ENCODE measurements around the gene GRIN3B.

Gene GRIN3B

GRCh38 chr19:991932-992669 is 8.1 kb upstream of the GRIN3B start:
- no peak for DNase-seq

DNA sequence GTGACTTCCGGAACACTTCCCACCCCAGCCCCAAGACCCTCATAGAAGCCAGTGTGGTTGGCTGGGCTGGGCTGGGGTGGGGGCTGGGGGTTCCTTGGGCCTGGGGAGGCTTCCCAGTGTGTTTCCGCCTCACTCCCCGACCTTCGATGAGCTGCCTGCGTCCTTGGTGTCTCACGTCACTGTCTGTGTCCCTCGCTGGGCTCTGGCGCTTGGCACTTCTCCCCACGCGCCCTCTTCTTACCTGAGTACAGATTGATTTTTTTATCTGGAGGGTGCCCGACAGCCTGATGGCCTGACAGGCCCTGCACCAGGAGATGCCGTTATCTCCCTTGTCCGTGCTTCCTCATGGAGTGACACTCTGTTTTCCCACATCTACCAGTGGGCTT is 7.6 kb upstream of the GRIN3B start:
- DNase-seq = no peak

DNA sequence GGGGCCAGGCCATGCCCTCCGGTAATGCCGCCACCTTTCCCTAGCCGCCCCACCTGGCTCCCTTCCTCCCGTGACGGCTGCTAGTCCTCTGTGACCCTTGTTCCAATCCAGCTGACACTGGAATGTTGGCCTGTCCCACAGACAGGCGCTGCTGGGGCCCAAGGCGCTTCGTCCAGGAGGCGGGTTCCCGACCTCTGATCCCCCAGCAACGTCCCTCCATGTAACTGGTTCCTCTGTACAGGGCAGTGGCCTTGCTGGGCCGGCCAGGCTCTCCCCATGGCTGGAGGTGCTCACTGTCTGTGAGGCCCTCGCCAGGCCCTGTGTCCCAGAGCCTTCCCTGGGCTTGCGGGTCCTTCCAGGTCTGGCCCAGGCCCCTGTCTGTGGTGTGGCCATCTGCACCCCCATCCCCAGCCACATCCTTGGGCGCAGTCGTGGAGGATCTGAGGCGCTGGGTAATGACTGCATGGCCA is 6.8 kb upstream of the GRIN3B start:
- DNase-seq = no peak

GRCh38 chr19:993831-994393 is 6.3 kb upstream of the GRIN3B start:
- DNase-seq = no peak

- no peak for DNase-seq
Measured at GRCh38 chr19:994516-994915, 5.7 kb upstream of the GRIN3B start.

DNA sequence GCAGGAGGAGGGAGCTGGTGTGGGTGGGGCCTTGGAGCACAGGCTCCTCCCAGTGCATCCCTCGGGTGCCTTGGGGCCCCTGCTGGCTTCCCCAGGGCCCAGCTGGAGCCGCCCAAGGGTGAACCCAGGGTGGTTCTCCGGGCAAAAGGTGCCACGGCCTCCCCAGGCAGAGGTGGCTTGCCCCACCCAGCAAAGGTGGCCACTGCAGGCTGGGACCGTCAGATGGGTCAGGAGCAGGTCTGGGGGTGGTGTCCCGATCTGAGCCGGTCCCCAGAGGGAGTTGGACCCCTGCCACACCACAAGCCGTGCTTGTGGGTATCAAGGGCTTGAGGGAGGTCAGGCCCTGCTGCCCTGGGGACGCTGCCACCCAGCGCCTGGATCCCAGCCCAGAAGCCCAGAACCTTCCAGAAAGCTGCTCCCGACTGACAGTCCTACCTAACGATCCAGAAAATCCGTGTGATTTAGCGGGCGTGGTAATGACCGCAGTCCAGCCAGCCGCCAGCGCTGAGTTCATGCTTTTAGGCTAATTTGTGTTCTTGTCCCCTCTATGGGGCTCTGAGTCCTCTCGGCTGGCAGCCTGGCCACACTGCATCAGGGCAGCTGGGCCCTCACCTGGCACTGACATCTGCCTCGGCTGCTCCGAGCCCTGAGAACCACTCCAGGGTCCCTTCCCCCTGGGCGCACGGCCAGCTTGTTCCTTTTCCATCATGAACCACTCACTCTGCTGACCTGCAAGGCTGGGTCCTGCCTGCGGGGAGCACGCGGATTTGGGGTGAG is 5.0 kb upstream of the GRIN3B start:
- no peak for DNase-seq

- DNase-seq = no peak
Measured at GRCh38 chr19:996051-996838, 4.0 kb upstream of the GRIN3B start.

- no peak for DNase-seq
Measured at GRCh38 chr19:998064-998463, 2.2 kb upstream of the GRIN3B start.

DNA sequence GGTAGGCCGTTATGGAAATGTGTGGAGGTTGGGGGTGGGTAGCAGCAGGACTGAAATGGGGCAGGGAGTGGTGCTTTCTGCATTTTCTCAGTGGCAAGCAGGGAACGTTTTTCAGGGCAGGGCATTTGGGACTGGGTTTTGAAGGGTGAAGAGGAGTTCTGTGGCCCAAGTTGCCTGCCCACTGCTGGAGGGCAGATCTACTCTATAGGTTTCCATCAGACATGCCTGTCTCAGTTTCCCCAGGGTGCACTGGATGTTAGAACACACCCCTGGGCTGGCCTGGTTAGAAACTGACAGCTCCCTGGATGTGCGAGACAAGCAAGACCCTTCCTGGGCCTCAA is 870 bp upstream of the GRIN3B start:
- DNase-seq = no peak

DNA sequence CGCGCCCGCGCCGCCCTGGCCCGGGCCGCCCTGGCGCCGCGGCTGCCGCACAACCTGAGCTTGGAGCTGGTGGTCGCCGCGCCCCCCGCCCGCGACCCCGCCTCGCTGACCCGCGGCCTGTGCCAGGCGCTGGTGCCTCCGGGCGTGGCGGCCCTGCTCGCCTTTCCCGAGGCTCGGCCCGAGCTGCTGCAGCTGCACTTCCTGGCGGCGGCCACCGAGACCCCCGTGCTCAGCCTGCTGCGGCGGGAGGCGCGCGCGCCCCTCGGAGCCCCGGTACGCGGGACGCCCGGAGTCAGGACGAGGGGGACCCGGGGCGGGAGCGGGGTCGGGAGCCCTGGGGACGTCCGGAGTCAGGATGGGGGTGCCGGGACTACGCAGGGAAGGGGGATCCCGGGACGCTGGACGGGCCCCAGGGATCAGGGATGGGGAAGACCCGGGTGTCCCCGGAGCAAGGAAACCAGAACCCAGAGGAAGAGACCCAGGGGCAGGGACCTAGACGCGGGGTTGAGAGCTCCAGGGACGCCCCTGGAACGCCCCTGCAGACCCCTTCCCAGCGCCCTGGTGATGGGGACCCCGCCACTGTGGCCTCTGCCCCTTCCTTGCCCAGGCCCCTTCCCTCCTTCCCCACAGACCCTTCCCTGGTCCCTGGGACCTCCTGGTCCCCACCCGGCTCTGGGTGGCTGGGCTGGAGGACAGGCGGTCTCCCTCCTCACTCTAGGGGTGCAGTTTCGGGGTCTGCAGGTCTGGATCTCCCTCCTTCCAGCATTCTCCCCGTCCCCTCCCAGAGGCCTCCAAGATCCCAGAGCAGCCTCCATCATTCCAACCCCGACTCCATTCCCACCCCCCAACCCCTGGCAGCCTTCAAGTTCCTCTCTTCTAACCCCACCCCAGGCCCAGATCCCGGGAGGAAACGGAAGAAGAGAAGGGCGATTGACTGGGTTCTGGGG is 645 bp downstream of the GRIN3B start:
- no peak for DNase-seq

- no peak for DNase-seq
Measured at GRCh38 chr19:1001538-1002166, 1.4 kb downstream of the GRIN3B start.

DNA sequence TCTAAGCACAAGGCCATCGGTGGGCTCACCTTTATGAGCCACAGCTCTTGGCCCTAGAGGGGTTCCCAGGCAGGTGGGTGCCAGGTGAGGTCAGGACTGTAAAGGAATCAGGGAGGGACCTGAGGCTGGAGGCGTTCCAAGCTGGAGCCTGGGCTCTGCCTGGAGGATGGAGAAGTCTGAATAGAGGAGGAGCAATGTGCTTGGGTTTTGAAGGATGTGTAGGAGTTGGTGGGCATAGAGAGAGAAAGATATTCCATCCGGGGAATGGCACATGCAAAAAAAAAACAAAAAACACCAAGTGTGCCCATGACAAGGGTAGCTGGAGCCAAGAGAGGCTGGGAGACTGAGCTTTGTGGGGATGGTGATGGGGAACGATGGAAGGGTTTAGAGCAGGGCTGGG is 2.4 kb downstream of the GRIN3B start:
- DNase-seq = no peak

DNA sequence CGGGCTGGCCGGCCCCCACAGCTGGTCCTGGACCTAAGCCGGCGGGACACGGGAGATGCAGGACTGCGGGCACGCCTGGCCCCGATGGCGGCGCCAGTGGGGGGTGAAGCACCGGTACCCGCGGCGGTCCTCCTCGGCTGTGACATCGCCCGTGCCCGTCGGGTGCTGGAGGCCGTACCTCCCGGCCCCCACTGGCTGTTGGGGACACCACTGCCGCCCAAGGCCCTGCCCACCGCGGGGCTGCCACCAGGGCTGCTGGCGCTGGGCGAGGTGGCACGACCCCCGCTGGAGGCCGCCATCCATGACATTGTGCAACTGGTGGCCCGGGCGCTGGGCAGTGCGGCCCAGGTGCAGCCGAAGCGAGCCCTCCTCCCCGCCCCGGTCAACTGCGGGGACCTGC is 3.1 kb downstream of the GRIN3B start:
- DNase-seq = no peak

DNA sequence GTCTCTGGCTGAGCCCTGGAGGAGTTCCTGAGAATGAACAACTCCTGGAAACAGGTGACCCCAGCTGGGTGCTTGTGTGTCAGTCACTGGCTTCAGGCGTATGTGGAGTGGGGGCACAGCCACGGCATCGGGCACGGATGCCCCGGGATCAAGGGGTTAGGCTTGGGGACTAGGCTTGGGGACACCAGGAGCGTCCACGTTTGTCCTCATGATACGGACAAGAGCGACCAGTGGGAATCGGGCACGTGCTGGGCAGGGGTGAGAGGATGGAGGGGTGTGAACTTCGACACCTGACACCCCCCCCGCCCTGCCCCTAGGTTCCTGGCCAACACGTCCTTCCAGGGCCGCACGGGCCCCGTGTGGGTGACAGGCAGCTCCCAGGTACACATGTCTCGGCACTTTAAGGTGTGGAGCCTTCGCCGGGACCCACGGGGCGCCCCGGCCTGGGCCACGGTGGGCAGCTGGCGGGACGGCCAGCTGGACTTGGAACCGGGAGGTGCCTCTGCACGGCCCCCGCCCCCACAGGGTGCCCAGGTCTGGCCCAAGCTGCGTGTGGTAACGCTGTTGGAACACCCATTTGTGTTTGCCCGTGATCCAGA is 4.1 kb downstream of the GRIN3B start:
- DNase-seq = no peak

- DNase-seq = no peak
Measured at GRCh38 chr19:1004803-1005664, 4.8 kb downstream of the GRIN3B start.

GRCh38 chr19:1006711-1007398 is 6.6 kb downstream of the GRIN3B start:
- DNase-seq = no peak

- no peak for DNase-seq
Measured at GRCh38 chr19:1007399-1008251, 7.4 kb downstream of the GRIN3B start.

GRCh38 chr19:1008268-1009040 is 8.2 kb downstream of the GRIN3B start:
- DNase-seq = no peak
